ENCODE results near the gene JMJD1C. TPM values are rescaled to one million over a fixed set of nuclear protein-coding genes. Genes with fewer than 3 reads are reported as not detected.
A peak's percentile ranks its signal among the peaks of the same experiment; 100 is the strongest.

Gene JMJD1C
- total RNA-seq, 1 donor from 2014 or later, result 34.6 TPM

- Histone ChIP-seq H3K27ac (replicated peaks) (peak overlapping the region; percentile 77), H3K4me1 (peaks cover 85% of the 10 kb centered on the region), H3K4me3 (no peak overlapping the region), H3K9me3 (replicated peaks) (no peaks in the 10 kb centered on the region), H3K36me3 (peaks cover 20% of the 10 kb centered on the region), H3K27me3 (ENCODE audit: low read depth) (no peaks in the 10 kb centered on the region)
- intact Hi-C loops (cut with micrococcal nuclease), result no loop called here
- TF ChIP-seq, protein P1, sequence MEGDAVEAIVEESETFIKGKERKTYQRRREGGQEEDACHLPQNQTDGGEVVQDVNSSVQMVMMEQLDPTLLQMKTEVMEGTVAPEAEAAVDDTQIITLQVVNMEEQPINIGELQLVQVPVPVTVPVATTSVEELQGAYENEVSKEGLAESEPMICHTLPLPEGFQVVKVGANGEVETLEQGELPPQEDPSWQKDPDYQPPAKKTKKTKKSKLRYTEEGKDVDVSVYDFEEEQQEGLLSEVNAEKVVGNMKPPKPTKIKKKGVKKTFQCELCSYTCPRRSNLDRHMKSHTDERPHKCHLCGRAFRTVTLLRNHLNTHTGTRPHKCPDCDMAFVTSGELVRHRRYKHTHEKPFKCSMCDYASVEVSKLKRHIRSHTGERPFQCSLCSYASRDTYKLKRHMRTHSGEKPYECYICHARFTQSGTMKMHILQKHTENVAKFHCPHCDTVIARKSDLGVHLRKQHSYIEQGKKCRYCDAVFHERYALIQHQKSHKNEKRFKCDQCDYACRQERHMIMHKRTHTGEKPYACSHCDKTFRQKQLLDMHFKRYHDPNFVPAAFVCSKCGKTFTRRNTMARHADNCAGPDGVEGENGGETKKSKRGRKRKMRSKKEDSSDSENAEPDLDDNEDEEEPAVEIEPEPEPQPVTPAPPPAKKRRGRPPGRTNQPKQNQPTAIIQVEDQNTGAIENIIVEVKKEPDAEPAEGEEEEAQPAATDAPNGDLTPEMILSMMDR (IDR thresholded peaks at IDR 0.05; ENCODE audit: borderline replicate concordance), result no peak
- DNase-seq, result no peak
These were observed 259.2 kb downstream of the JMJD1C start for GRCh38 chr10:63206576-63206975.

DNA sequence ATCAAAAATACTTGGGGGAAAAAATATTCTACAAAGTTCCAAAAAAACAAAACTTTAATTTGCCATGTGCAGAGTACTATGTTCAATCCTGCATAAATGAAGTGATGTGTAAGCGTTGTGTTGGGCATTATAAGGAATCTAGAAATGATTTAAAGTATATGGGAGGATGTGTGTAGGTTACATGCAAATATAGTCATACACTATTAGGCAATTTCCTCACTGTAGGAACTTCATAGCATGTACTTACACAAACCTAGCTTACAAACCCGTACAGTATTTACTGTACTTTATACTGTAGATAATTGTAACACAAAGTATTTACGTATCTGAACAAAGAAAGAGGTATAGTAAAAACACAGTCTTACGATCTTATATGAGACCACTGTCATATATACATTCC is 260.4 kb downstream of the JMJD1C start:
- Histone ChIP-seq H3K4me1 (peaks cover 84% of the 10 kb centered on the region), H3K27ac (replicated peaks) (peak overlapping the region; percentile 77)
- TF ChIP-seq, protein P1 (IDR thresholded peaks at IDR 0.05; ENCODE audit: borderline replicate concordance), result no peak

GRCh38 chr10:63204667-63205391 is 260.9 kb downstream of the JMJD1C start:
- DNase-seq, result no peak
- H3K4me3 ChIP-seq, result no peak overlapping the region
- H3K4me1 ChIP-seq, result peaks cover 84% of the 10 kb centered on the region
- peak overlapping the region; percentile 77 for H3K27ac ChIP-seq (replicated peaks)
- TF ChIP-seq, protein P1 (IDR thresholded peaks at IDR 0.05; ENCODE audit: borderline replicate concordance), result no peak
- H3K36me3 ChIP-seq, result peaks cover 18% of the 10 kb centered on the region
- intact Hi-C loops (cut with micrococcal nuclease), result no loop called here
- no peaks in the 10 kb centered on the region for H3K9me3 ChIP-seq (replicated peaks)
- no peaks in the 10 kb centered on the region for H3K27me3 ChIP-seq (ENCODE audit: low read depth)

More for the DNA sequence above, 260.4 kb downstream of the JMJD1C start:
- Histone ChIP-seq H3K36me3 (peaks cover 18% of the 10 kb centered on the region), H3K4me3 (no peak overlapping the region), H3K9me3 (replicated peaks) (no peaks in the 10 kb centered on the region), H3K27me3 (ENCODE audit: low read depth) (no peaks in the 10 kb centered on the region)
- intact Hi-C loops (cut with micrococcal nuclease), result no loop called here
- no peak for DNase-seq

DNA sequence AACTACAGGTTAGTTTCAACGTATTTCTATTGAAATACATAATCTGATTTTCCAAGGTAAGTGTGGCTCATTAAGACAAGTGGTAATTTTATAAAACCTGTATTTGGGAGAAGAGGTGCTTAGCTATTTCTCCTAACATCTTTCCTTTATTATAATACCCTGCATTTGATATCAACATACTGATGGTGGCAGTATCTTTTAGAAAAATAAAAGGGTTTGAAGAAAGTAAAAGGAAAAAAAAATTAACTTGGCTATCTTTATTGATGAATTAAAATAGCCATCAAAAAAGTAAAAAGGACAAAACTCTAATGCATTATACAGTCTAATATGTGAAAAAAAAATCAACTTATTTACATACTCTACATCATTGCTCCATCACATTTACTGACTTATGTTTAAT is 264.7 kb downstream of the JMJD1C start:
- Histone ChIP-seq H3K27me3 (ENCODE audit: low read depth) (no peaks in the 10 kb centered on the region), H3K27ac (replicated peaks) (no peak overlapping the region), H3K4me3 (no peak overlapping the region), H3K36me3 (peaks cover 20% of the 10 kb centered on the region), H3K4me1 (peaks cover 69% of the 10 kb centered on the region), H3K9me3 (replicated peaks) (no peaks in the 10 kb centered on the region)
- TF ChIP-seq, protein P1 (IDR thresholded peaks at IDR 0.05; ENCODE audit: borderline replicate concordance), result no peak
- intact Hi-C loops (cut with micrococcal nuclease), result no loop called here
- DNase-seq, result no peak

DNA sequence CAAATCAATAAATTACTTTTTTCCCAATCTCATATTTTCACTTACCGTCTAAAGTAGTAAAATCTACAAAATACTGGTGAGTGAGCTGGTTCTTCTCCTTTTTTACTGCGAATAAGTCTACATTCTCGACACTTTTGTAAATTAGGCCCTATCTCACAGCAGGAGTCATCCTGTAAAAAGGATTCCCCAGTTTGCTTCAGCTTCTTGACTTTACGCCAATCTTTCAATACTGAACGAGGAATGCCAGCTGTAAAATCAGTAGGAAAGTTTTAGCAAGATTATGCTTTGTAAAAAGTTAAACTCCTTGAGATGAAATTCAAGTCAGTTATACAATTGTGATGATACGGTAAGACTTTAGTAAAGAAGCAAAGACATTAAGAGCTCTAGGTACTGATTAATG is 265.3 kb downstream of the JMJD1C start:
- Histone ChIP-seq H3K27ac (replicated peaks) (no peak overlapping the region), H3K36me3 (peaks cover 20% of the 10 kb centered on the region), H3K4me1 (peaks cover 62% of the 10 kb centered on the region), H3K27me3 (ENCODE audit: low read depth) (no peaks in the 10 kb centered on the region), H3K9me3 (replicated peaks) (no peaks in the 10 kb centered on the region), H3K4me3 (no peak overlapping the region)
- intact Hi-C loops (cut with micrococcal nuclease), result no loop called here
- no peak for DNase-seq
- TF ChIP-seq, protein P1 (IDR thresholded peaks at IDR 0.05; ENCODE audit: borderline replicate concordance), result no peak
